Measurements from ENCODE around the gene ZNF74. TPM values are rescaled to one million over a fixed set of nuclear protein-coding genes. Genes with fewer than 3 reads are reported as not detected.
"Not testable (repeated sequence)": the region's sequence is repeated elsewhere in the genome, so short reads cannot be mapped to it uniquely, and the experiment has no call there.

The ZNF74 gene
- total RNA-seq (2022): 14.5 and 15.6 TPM in 2 replicates
- Bru-seq, nascent RNA: percentile 58 among the genes with signal in this experiment
- percentile 70 among the genes with signal in this experiment for BruChase-seq, experiment 1, labeled RNA remaining after a 2-hour chase
- percentile 69 among the genes with signal in this experiment for BruChase-seq, experiment 2, labeled RNA remaining after a 6-hour chase
- long read RNA-seq, transcript ZNF74-203 (4 exons, 2,789 nt): major isoform, 5 of 14 reads
- long read RNA-seq, partial matches to known transcripts: 0 of 14 reads
- long read RNA-seq, other reads (novel, unspliced or antisense): 5 of 14 reads

- ChIA-PET POLR2A (interaction anchor here (0.6 to 0.9 kb wide), 3 partner anchors 65 to 1225 kb away, joined by 3 to 7 read pairs (median 4); no protein-coding TSS in a partner anchor), CTCF (interaction anchor here (0.6 to 2.3 kb wide), 2 partner anchors 24 to 718 kb away, joined by 4 to 10 read pairs; no protein-coding TSS in a partner anchor)
- Histone ChIP-seq H3K9me3 (no peaks in the 10 kb centered on the region), H3K4me1 (peaks cover 9% of the 10 kb centered on the region), H3K36me3 (ENCODE audit: control insufficient read depth, insufficient read depth, low read length) (no peaks in the 10 kb centered on the region), H3K4me3 (ENCODE audit: low read depth, low read length) (peak within 1 kb of the TSS; percentile 75), H3K27me3 (replicated peaks; ENCODE audit: control insufficient read depth, insufficient read depth, low read length) (no peaks in the 10 kb centered on the region)
- BruUV-seq (replicated peaks): no TSS peak
- Mint-ChIP-seq H3K9me3 (ENCODE audit: unreplicated experiment) (no peaks in the 10 kb centered on the region), H3K36me3 (ENCODE audit: insufficient read depth, unreplicated experiment) (peaks cover 4% of the 10 kb centered on the region), H3K4me1 (ENCODE audit: low read depth, unreplicated experiment) (no peaks in the 10 kb centered on the region), H3K27me3 (ENCODE audit: insufficient read depth, unreplicated experiment) (peaks cover 3% of the 10 kb centered on the region), H3K4me3 (ENCODE audit: unreplicated experiment) (peak within 1 kb of the TSS; percentile 83), H3K27ac (ENCODE audit: unreplicated experiment) (peak within 1 kb of the TSS; percentile 75)
- TF ChIP-seq CTCF (IDR thresholded peaks at IDR 0.05; ENCODE audit: insufficient read depth in 1 of 2, low read depth in 1 of 2, low read length in 1 of 2, severe bottlenecking in 1 of 2, unreplicated experiment in 1 of 2): no peak
- DNase-seq: peak; percentile 88 to 90
- intact Hi-C loops (cut with micrococcal nuclease; ENCODE audit: unreplicated experiment): no loop called here
Measured at GRCh38 chr22:20393705-20394476, at the start of gene ZNF74. TSS of gene ZNF74 (plus strand) at chr22:20394151. CDS start at chr22:20394629, 478 bp downstream.

GRCh38 chr22:20346553-20346952, 47.4 kb upstream of the ZNF74 start:
- intact Hi-C loops (cut with micrococcal nuclease; ENCODE audit: unreplicated experiment); H3K4me1 Mint-ChIP-seq (ENCODE audit: low read depth, unreplicated experiment): not testable (repeated sequence)

GRCh38 chr22:20352536-20352935, 41.4 kb upstream of the ZNF74 start:
- H3K9me3 Mint-ChIP-seq (ENCODE audit: unreplicated experiment); BruUV-seq (replicated peaks); intact Hi-C loops (cut with micrococcal nuclease; ENCODE audit: unreplicated experiment); H3K27ac Mint-ChIP-seq (ENCODE audit: unreplicated experiment); H3K27me3 Mint-ChIP-seq (ENCODE audit: insufficient read depth, unreplicated experiment); DNase-seq; H3K36me3 ChIP-seq (ENCODE audit: control insufficient read depth, insufficient read depth, low read length); H3K4me3 ChIP-seq (ENCODE audit: low read depth, low read length); CTCF ChIA-PET; POLR2A ChIA-PET; H3K4me3 Mint-ChIP-seq (ENCODE audit: unreplicated experiment); H3K4me1 Mint-ChIP-seq (ENCODE audit: low read depth, unreplicated experiment); H3K27me3 ChIP-seq (replicated peaks; ENCODE audit: control insufficient read depth, insufficient read depth, low read length); H3K4me1 ChIP-seq; H3K9me3 ChIP-seq: not testable (repeated sequence)
- peaks cover 13% of the 10 kb centered on the region for H3K36me3 Mint-ChIP-seq (ENCODE audit: insufficient read depth, unreplicated experiment)

More at GRCh38 chr22:20346553-20346952, 47.4 kb upstream of the ZNF74 start:
- POLR2A ChIA-PET; H3K4me1 ChIP-seq; H3K4me3 ChIP-seq (ENCODE audit: low read depth, low read length); CTCF ChIA-PET; H3K36me3 Mint-ChIP-seq (ENCODE audit: insufficient read depth, unreplicated experiment); H3K27me3 ChIP-seq (replicated peaks; ENCODE audit: control insufficient read depth, insufficient read depth, low read length); H3K27ac Mint-ChIP-seq (ENCODE audit: unreplicated experiment); H3K27me3 Mint-ChIP-seq (ENCODE audit: insufficient read depth, unreplicated experiment); BruUV-seq (replicated peaks); H3K4me3 Mint-ChIP-seq (ENCODE audit: unreplicated experiment); H3K9me3 ChIP-seq; H3K36me3 ChIP-seq (ENCODE audit: control insufficient read depth, insufficient read depth, low read length); H3K9me3 Mint-ChIP-seq (ENCODE audit: unreplicated experiment); DNase-seq: not testable (repeated sequence)

Measured in Caco-2 (cell line).